Effector memory CD4-positive, alpha-beta T cell (primary cell): ENCODE data around the gene SHISA9.

Experiments used
- DNase-seq, 3 donors: peaks; one replicate each; pipeline ENCODE4 v3.0.0-alpha.2; 2020
- H3K27ac ChIP-seq: 2 replicates; pipeline ENCODE4 v1.7.0; 2013; ENCODE audit warnings: mild to moderate bottlenecking, low read length, moderate library complexity; ENCODE audit not compliant: insufficient read depth, poor library complexity, severe bottlenecking
- H3K27me3 ChIP-seq: replicated peaks from 2 replicates; pipeline ENCODE4 v1.7.0; 2013; ENCODE audit warnings: mild to moderate bottlenecking, low read length; ENCODE audit not compliant: insufficient read depth, control insufficient read depth, poor library complexity, severe bottlenecking
- H3K36me3 ChIP-seq: 2 replicates; pipeline ENCODE4 v1.7.0; 2013; ENCODE audit warnings: mild to moderate bottlenecking, low read length, moderate library complexity; ENCODE audit not compliant: control insufficient read depth, insufficient read depth
- H3K4me1 ChIP-seq: 2 replicates; pipeline ENCODE4 v1.7.0; 2013; ENCODE audit warnings: low read length, mild to moderate bottlenecking; ENCODE audit not compliant: control insufficient read depth, insufficient read depth, poor library complexity, severe bottlenecking
- H3K4me3 ChIP-seq: 2 replicates; pipeline ENCODE4 v1.7.0; 2013; ENCODE audit warnings: low read length, low read depth, mild to moderate bottlenecking; ENCODE audit not compliant: insufficient read depth, poor library complexity, severe bottlenecking
- H3K9me3 ChIP-seq: 2 replicates; pipeline ENCODE4 v1.7.0; 2013; ENCODE audit warnings: mild to moderate bottlenecking, low read length, moderate library complexity; ENCODE audit not compliant: control insufficient read depth

SHISA9 gene

GRCh38 chr16:12941896-12942295 lies 40.5 kb downstream of the SHISA9 start:
- H3K27ac ChIP-seq = no peak overlapping the region
- H3K4me1 ChIP-seq = no peaks in the 10 kb centered on the region
- no peaks in the 10 kb centered on the region for H3K36me3 ChIP-seq
- H3K27me3 ChIP-seq = no peaks in the 10 kb centered on the region
- DNase-seq = no peak
- H3K4me3 ChIP-seq = no peak overlapping the region
- H3K9me3 ChIP-seq = no peaks in the 10 kb centered on the region

- no peaks in the 10 kb centered on the region for H3K27me3 ChIP-seq
- no peak for DNase-seq
- no peaks in the 10 kb centered on the region for H3K9me3 ChIP-seq
- no peaks in the 10 kb centered on the region for H3K4me1 ChIP-seq
- no peak overlapping the region for H3K4me3 ChIP-seq
- no peak overlapping the region for H3K27ac ChIP-seq
- no peaks in the 10 kb centered on the region for H3K36me3 ChIP-seq
Observed at GRCh38 chr16:12942861-12943260, 41.5 kb downstream of the SHISA9 start.

DNA sequence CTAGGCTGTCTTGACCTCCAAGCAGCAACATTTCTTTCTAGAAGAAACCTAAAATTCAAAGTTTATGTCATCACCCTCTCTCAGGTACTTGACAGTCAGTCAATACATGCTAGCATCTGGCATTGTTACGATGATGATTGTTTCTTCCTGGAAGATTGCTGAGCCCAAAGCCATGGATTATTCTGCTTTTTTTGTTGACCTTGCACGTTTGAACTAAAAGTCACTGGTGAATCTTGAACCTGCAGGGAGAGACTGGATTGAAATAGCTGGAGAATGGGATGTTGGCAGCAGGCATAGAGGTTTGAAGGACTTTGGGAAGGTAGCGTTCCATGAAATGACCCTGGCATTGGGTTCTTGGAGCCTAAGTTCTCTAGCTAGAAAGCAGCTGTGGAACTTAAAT lies 42.9 kb downstream of the SHISA9 start:
- DNase-seq = no peak
- no peaks in the 10 kb centered on the region for H3K9me3 ChIP-seq
- H3K36me3 ChIP-seq = no peaks in the 10 kb centered on the region
- no peak overlapping the region for H3K27ac ChIP-seq
- H3K4me3 ChIP-seq = no peak overlapping the region
- no peaks in the 10 kb centered on the region for H3K4me1 ChIP-seq
- H3K27me3 ChIP-seq = no peaks in the 10 kb centered on the region

DNA sequence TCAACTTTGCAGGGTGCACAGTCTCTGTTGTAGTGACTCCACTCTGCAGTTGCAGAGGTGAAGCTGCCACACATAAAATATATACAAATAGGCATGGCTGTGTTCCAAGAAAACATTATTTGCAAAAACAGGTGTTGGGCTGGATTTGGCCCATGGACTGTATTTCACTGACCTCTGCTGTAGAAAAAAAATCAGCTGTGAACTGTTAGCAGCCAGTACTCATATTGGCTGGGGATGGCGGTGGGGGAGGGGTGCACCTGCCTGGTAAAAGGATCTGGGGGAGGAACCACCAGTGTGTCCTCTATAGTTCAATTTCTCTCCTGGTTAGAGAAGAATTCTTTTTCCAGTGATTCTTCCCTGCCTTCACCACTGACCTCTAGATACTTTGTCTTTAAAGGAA lies 50.0 kb downstream of the SHISA9 start:
- Histone ChIP-seq H3K36me3 (no peaks in the 10 kb centered on the region), H3K27me3 (no peaks in the 10 kb centered on the region), H3K9me3 (no peaks in the 10 kb centered on the region), H3K4me1 (no peaks in the 10 kb centered on the region), H3K27ac (no peak overlapping the region), H3K4me3 (no peak overlapping the region)
- no peak for DNase-seq

DNA sequence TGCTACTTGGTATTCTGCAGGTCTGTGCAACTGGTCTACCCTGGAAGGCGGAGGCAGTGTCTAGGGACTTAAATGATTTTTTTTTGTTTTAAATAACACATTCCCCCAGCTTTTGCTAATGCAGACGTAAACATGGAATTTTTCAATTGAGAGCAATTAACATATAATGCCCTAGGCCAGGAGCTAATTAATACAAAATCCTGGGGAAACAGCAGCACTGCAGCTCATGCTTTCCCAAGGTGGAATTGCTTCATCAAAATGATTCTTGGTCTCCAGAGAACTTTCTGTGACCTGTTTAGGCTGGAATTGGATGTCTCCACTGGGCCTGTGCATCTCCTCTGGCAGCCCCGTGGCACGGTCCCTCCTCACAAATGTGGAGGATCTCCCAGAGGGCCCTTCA lies 50.6 kb downstream of the SHISA9 start:
- Histone ChIP-seq H3K4me3 (no peak overlapping the region), H3K36me3 (no peaks in the 10 kb centered on the region), H3K27me3 (no peaks in the 10 kb centered on the region), H3K9me3 (no peaks in the 10 kb centered on the region), H3K27ac (no peak overlapping the region), H3K4me1 (no peaks in the 10 kb centered on the region)
- no peak for DNase-seq

DNA sequence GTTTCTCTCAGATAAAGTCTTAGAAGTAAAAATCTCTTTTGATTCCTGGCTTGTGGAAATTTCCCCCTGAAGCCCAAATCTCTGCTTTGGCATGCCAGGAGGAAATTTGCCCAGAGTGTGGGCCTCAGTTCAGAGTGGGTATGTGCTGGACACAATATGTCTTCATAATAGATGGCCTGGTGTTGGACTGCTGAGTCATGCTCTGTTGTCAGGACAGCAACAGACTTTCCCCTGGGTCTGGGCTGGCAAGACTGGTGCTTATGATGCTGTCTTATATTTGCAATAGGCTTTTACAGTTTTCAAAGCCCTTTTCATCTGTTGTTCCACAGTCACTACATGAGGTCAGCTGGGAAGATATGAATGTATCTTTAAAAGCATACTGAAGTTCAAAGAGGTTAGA lies 57.0 kb downstream of the SHISA9 start:
- Histone ChIP-seq H3K9me3 (no peaks in the 10 kb centered on the region), H3K27me3 (no peaks in the 10 kb centered on the region), H3K27ac (no peak overlapping the region), H3K4me3 (no peak overlapping the region), H3K4me1 (no peaks in the 10 kb centered on the region), H3K36me3 (no peaks in the 10 kb centered on the region)
- no peak for DNase-seq

DNA sequence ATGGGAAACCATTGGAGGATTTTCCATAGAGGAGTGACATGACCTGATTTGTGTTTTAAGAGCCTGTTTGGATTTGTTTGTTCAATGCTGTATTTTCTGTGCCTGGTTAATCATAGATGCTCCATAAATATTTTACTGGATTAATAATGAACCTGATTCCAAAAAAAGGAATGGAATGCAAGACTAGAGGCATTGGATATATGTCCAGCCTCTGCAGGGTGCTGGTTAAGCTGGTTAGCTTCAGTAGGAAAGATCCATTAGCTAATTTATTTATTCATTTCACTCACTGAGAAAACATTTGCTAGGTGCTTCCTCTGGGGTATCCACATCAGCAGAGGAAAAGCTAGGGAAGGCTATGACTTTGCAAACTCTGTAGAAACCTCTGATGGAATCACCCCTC lies 57.7 kb downstream of the SHISA9 start:
- Histone ChIP-seq H3K27me3 (no peaks in the 10 kb centered on the region), H3K4me1 (no peaks in the 10 kb centered on the region), H3K27ac (no peak overlapping the region), H3K36me3 (no peaks in the 10 kb centered on the region), H3K4me3 (no peak overlapping the region), H3K9me3 (no peaks in the 10 kb centered on the region)
- no peak for DNase-seq

GRCh38 chr16:12961626-12962025 lies 60.2 kb downstream of the SHISA9 start:
- DNase-seq = no peak
- H3K4me1 ChIP-seq = no peaks in the 10 kb centered on the region
- H3K27me3 ChIP-seq = no peaks in the 10 kb centered on the region
- H3K27ac ChIP-seq = no peak overlapping the region
- H3K36me3 ChIP-seq = no peaks in the 10 kb centered on the region
- H3K9me3 ChIP-seq = no peaks in the 10 kb centered on the region
- no peak overlapping the region for H3K4me3 ChIP-seq

DNA sequence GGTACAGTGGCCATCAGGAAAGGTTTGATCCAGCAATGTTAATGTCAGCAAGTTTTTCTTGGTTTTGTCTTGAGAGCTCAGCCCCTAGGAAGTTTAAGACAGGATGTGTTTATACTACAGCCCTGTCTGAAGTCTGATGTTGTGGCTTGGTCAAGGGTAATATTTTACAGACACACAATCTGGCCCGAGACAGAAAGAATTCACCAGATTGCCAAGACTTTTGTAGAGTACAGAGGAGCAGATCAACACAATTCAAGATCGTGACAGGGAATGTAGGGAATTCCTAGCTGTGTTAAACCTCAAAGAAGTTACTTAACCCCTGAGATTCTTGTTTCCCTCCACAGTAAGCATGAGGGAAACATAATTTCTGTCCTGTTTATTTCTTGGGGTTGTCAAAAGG lies 63.1 kb downstream of the SHISA9 start:
- no peaks in the 10 kb centered on the region for H3K4me1 ChIP-seq
- DNase-seq = no peak
- H3K27ac ChIP-seq = no peak overlapping the region
- H3K4me3 ChIP-seq = no peak overlapping the region
- H3K36me3 ChIP-seq = no peaks in the 10 kb centered on the region
- no peaks in the 10 kb centered on the region for H3K27me3 ChIP-seq
- H3K9me3 ChIP-seq = no peaks in the 10 kb centered on the region

DNA sequence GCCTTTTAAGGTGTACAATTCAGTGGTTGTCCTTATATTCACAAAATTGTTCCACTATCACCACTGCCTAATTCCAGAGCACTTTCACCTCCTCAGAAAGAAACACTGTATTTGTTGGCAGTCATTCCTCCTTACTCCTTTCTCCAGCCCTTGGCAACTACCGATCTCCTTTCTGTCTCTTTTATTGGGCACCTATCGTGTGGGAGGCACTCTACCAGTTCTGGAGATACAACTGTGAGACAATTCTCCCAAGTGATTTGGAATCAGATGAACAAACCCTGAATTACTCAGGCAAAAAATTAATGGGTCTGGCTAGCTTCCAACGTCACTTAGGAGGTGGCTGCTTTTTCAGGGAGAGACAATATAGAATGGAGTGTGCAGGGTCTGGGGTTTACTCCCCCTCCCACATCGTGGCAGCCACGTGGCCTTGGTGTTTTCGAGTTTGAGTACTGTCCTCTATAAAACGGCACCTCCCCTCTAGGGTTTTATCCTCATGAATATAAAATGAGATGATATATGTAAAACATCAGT lies 63.9 kb downstream of the SHISA9 start:
- DNase-seq = no peak
- H3K4me3 ChIP-seq = no peak overlapping the region
- H3K27ac ChIP-seq = no peak overlapping the region
- H3K9me3 ChIP-seq = no peaks in the 10 kb centered on the region
- H3K4me1 ChIP-seq = no peaks in the 10 kb centered on the region
- no peaks in the 10 kb centered on the region for H3K36me3 ChIP-seq
- H3K27me3 ChIP-seq = no peaks in the 10 kb centered on the region

- Histone ChIP-seq H3K27me3 (no peaks in the 10 kb centered on the region), H3K27ac (no peak overlapping the region), H3K4me3 (no peak overlapping the region), H3K36me3 (no peaks in the 10 kb centered on the region), H3K4me1 (no peaks in the 10 kb centered on the region), H3K9me3 (no peaks in the 10 kb centered on the region)
- no peak for DNase-seq
Observed at GRCh38 chr16:12971241-12971640, 69.8 kb downstream of the SHISA9 start.
